Anterior cingulate cortex (tissue), 58 donors: ENCODE measurements around the gene CRAMP1.
A peak's percentile ranks its signal among the peaks of the same experiment; 100 is the strongest.

ENCODE experiments used
- DNase-seq, 58 donors: peaks; one replicate each; lab custom pipeline; 2025; lab: John Stamatoyannopoulos, UW

The CRAMP1 gene

DNA sequence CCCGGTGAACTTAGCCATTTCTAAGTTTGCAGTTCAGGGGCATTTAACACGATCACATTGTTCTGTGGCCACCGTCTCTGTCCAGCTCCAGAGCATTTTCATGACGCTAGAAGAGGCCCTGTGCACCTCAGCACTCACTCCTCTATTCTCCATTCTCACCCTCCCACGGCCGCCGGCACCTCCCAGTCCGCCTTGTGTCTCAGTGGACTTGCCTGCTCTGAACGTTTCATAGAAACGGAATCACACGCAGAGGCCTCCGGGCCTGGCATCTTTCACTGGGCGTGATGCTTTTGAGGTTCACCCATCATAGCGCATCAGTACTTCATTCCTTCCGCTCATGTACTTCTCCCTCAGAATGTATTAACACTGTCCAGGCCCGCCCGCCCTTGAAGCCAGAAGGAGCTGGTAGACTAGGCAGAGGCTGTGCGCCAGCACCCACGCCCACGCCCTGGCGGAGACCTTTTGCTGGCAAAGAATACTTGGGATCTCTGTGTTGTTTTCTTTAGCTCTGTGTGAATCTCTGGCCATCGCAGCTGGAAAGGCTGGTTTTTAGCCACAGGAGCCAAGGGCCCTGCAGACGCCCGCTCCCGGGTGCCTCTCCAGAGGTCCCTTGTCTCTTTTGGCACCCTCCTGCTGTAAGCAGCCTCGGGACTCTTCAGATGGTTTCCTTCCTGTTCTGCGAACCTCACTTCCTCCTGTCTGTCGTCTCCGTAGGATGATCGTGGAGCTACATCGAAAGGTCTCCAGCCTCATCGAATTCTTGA is 42.5 kb downstream of the CRAMP1 start:
- DNase-seq = peak in 6 of 58 donors; percentile 4 to 14 (median 10)

DNA sequence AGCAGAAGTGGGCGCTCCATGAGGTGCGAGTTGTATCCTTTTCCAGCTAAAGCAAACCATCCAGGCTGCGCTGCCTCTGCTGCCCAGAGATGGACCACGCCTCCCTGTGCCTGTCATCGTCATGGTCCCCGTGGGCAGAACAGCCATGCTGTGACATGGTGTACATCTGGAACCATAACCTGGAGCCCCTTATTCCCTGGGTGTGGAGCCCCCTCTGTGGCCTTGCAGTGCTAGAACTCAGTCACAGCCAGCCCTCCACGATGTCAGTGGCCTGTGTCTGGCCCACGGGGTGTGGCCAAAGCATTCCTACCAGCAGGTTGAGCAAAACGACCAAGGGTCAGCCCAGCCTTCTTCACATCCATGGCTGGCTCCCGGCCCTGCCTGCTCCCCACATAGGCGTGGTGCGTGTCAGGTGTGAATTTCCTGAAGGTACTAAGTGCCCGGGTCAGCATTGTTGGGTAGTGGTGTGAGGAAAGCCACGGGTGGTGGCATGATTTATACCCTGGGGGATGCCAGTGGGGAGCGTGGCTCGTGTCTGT is 43.2 kb downstream of the CRAMP1 start:
- DNase-seq = no peak

DNA sequence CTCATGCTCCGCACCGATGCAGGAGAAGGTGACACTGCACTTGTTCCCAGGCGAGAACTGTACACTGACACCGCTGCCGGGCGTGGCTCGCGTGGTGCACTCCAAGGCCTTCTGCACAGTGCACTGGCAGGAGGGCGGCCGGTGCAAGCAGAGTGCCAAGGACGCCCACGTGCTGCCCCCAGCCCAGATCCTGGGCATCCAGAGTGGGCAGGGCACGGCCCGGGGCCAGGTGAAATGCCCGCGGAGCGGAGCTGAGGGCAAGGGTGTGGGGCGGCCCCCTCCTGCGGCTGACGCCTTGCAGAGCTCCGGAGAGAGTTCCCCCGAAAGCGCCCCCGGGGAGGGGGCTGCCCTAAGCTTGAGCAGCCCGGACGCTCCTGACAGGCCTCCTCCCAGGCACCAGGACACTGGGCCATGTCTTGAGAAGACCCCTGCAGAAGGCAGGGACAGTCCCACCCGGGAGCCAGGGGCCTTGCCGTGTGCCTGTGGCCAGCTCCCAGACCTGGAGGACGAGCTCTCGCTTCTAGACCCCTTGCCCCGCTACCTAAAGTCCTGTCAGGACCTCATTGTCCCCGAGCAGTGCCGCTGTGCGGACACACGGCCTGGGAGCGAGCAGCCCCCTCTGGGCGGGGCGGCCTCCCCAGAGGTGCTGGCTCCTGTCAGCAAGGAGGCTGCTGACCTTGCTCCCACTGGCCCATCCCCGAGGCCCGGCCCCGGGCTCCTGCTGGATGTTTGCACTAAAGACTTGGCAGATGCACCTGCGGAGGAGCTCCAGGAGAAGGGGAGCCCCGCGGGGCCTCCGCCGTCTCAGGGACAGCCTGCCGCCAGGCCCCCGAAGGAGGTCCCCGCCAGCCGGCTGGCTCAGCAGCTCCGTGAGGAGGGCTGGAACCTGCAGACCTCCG is 44.0 kb downstream of the CRAMP1 start:
- DNase-seq = no peak

DNA sequence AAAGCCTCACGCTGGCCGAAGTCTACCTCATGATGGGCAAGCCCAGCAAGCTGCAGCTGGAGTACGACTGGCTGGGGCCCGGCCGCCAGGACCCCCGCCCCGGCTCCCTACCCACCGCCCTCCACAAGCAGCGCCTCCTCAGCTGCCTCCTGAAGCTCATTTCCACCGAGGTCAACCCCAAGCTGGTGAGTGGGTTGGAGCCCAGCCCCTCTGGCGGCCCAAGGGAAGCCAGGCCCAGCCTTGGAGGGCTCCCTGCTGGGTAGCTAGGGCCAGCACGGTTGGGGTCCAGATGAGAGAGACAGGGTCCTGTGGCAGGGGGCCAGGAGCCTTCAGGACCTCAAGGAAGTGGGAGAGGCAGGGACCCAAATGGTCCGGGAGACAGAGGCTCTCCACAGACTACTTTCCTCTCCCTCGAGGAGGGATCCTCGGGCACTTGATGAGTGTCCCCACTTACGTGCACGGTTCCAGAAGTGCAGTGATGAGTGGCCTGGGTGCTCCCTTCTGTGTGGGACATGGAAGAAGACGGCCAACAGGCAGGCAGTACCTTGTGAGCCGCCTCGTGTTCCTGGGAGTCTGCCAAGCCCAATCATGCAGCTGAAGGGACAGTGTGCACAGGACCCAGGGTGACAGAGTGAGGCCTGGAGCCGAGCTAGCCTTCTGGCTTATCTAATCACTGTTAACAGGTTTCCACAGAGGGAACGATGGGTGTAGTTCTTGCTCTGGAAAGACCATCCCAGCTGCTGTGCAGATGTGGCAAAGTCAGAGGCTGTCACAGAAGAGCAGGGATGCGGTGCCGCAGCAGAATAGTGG is 44.9 kb downstream of the CRAMP1 start:
- DNase-seq = no peak

DNA sequence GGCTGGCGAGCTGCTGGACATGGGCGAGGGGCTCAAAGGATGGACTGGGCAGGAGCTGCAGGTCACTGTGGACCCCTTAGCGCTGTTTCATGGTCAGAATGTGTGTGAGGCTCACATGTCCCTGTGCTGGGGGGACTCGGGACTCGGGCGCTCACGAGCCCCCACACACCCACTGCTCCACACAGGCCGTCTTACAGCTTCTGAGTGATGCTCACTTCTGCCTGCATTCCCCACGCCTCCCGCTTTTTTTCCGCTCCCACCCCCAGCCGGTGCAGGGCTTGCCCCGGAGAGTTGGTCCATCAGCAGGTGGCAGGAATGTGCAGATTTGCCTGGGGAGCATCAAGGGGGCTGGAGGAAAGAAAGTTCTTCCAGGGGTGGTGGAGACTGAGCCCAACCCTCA is 45.7 kb downstream of the CRAMP1 start:
- DNase-seq = no peak

- DNase-seq = peak in 1 of 58 donors; percentile 15
These were observed 46.9 kb downstream of the CRAMP1 start for GRCh38 chr16:1659031-1659430.

DNA sequence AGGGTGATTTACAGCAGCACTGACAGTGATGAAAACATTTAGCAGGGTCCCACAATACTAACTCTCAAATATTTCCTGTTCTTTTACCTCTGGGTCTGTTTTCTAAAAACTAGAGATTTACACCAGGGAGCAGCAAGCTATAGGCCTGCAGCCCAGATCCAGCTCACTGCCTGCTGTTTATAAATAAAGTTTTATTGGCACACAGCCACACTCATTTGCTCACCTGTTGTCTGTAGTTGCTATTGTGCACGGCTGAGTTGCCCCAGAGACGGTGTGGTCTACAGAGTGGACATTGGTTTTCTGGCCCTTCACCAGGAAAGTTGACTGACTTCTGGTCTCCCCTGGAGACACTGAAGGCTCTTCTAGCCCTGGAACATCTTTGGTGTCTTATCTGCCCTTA is 49.7 kb downstream of the CRAMP1 start:
- DNase-seq = no peak

DNA sequence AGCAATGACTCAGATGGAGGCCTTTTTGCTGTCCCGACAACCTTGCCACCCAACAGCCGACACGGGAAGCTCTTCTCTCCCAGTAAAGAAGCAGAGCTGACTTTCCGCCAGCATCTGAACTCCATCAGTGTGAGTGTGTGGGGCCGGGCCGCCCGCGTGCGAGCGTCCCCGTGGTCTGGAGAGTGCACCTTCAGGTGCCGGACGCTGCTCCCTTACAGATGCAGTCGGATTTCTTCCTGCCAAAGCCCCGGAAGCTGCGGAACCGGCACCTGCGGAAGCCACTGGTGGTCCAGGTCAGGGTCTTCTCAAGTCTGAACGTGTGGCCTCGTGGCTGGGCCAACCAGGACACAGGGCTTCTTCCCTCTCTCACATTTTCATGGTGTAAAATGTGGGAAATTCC is 50.4 kb downstream of the CRAMP1 start:
- DNase-seq = no peak

DNA sequence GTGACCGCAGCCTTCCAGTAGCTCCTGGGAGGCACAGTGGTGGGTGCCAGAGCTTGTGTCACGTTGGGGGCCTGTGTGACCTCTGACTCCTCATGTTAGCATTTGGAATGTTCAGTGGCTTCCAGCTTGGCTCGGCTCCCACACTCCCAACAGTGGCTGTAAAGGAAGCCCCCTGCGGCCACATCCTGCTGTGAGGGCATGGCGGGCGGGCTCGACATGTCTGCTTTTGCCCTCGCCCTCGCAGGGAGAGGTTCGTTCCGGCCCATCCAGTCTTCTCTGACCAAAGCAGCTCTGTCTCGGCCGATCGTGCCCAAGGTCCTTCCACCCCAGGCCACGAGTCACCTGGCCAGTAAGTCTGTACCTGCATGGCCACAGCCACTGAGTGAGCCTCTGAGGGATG is 53.7 kb downstream of the CRAMP1 start:
- DNase-seq = no peak

GRCh38 chr16:1666316-1666715 is 54.2 kb downstream of the CRAMP1 start:
- no peak for DNase-seq

- DNase-seq = no peak
These were observed 55.1 kb downstream of the CRAMP1 start for GRCh38 chr16:1667271-1667670.

DNA sequence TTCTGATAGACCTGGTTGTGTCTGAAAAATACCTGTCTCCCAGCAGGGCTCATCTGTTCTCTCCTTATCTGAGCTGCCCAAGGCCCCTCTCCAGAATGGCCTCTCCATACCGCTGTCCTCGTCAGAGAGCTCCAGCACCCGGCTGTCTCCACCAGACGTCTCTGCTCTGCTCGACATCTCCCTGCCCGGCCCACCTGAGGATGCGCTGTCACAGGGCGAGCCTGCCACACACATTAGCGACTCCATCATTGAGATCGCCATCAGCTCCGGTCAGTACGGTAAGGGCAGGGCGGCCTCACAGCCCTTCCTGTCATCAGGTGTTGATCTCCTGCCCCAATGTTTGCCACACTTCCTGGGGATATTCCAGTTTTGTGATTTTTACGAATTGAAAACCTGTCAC is 55.8 kb downstream of the CRAMP1 start:
- DNase-seq = no peak

GRCh38 chr16:1668612-1669319 is 56.6 kb downstream of the CRAMP1 start:
- no peak for DNase-seq

- no peak for DNase-seq
These were observed 57.5 kb downstream of the CRAMP1 start for GRCh38 chr16:1669698-1670097.

DNA sequence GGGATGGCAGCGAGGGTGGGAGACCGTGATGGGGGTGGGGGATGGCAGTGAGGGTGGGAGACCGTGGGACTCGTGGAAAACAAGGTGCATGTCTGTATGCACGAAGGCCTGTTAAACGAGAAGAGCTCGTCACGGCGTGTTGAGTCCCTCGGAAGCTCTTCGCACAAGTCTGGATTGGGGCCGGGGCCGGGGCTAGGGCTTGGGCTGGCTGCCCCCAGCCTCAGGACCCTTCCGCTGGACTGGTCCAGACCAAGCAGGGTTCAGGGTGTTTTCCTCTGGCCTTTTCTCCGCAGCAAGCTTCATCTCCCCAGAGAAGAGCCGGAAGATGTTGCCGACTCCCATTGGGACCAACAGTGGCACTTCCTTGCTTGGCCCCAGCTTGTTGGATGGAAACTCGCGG is 58.2 kb downstream of the CRAMP1 start:
- no peak for DNase-seq

DNA sequence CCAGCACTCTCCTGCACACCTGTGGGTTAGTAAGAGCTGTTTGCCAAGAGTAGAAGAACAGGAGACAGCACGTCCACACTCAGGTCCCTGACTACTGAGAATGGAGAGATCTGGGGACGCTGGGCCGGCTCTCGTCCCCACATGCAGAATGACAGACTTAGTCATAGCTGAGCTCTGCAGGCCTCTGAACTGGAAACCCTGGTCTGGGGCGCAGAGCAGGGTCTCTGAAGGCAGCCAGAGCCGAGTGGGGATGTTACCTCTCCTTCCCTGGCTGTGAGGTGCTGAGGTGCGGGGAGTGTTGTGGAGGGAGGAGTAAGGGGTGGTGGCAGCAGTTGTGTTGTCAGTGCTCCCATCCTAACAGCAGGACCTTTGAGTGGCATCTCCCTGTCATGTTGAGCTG is 58.7 kb downstream of the CRAMP1 start:
- no peak for DNase-seq

GRCh38 chr16:1673424-1674151 is 61.4 kb downstream of the CRAMP1 start:
- no peak for DNase-seq

- no peak for DNase-seq
These were observed 62.1 kb downstream of the CRAMP1 start for GRCh38 chr16:1674306-1674705.
